Mucosa of descending colon (tissue), 3 donors: ENCODE results near the gene NHP2. TPM values are rescaled to one million over a fixed set of nuclear protein-coding genes. Genes with fewer than 3 reads are reported as not detected.

Experiments used
- ATAC-seq: fragments of 200-7000 bp; cut with Tn5 transposase; one replicate; pipeline ENCODE4 v1.9.1; 2020; ENCODE audit warnings: mild to moderate bottlenecking, moderate library complexity
- DNase-seq, 3 donors: peaks; one replicate each; pipeline ENCODE4 v3.0.0-alpha.2; 2020
- H3K36me3 ChIP-seq: fragments of 200-600 bp; one replicate; pipeline ENCODE4 v1.8.0; 2021; ENCODE audit warnings: low read depth, mild to moderate bottlenecking
- H3K4me1 ChIP-seq: fragments of 200-600 bp; one replicate; pipeline ENCODE4 v1.8.0; 2021; ENCODE audit warnings: low read depth, mild to moderate bottlenecking
- H3K4me3 ChIP-seq: fragments of 200-600 bp; one replicate; pipeline ENCODE4 v1.8.0; 2021; ENCODE audit warnings: mild to moderate bottlenecking
- H3K9me3 ChIP-seq: fragments of 200-600 bp; one replicate; pipeline ENCODE4 v1.8.0; 2021; ENCODE audit warnings: mild to moderate bottlenecking
- intact Hi-C, 2 donors: fragments of 100-400 bp; cut with DNase I in 1 of 2; cut with micrococcal nuclease in 1 of 2; formaldehyde crosslinking; loops; one replicate each; pipeline versions ENCODE4 v1.11.0 to v1.11.1; 2022; cut with DNase I, micrococcal nuclease
- total RNA-seq, 3 donors: library from RNA; stranded (reverse); fragmentation: NEBNext Ultra II Directional in 2 of 3; extraction: Animal tissue kit (Norgen Biotek cat#: 25700) in 2 of 3; gene quantifications; one replicate each; pipeline versions ENCODE4 v1.2.1 to v1.2.4, GENCODE V29; 2021 to 2023
- TF ChIP-seq, protein P1 (sequence below): fragments of 200-600 bp; IDR thresholded peaks from one replicate; pipeline ENCODE4 v1.8.0; 2022; ENCODE audit warnings: antibody characterized with exemption, mild to moderate bottlenecking
- donor health status: DM: no; HTN: no; CAD: no; lungs with moderate emphysema.
- donor health status: DM: no; HTN: no; CAD: no.
- donor health status: DM: no; HTN: yes; CAD: no.

NHP2 gene
- total RNA-seq, 3 donors from 2014 or later = 64.8 to 90.2 (median 68.5) TPM

DNA sequence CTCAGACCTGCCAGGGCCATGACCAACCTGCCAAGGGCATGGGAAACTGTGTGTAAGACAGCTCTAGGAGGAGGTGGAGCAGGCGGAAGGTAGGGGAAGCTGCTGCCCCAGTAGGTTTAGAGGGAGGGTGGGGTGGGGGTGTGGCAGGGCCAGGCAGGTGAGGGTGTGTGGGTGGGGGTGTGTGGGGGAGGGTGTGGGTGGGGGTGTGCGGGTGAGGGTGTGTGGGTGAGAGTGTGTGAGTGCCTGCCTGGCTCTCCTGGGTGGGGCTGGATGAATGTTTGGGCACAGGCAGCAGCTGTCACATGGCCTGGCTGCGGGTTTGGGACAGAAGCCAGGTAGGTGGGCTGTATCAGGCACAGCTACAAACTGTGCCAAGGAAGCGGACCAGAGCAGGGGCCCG is 49.2 kb downstream of the NHP2 start:
- intact Hi-C loops = no loop called here
- peak; percentile 83 to 84 (median 83) for DNase-seq
- ATAC-seq = peak; percentile 79

DNA sequence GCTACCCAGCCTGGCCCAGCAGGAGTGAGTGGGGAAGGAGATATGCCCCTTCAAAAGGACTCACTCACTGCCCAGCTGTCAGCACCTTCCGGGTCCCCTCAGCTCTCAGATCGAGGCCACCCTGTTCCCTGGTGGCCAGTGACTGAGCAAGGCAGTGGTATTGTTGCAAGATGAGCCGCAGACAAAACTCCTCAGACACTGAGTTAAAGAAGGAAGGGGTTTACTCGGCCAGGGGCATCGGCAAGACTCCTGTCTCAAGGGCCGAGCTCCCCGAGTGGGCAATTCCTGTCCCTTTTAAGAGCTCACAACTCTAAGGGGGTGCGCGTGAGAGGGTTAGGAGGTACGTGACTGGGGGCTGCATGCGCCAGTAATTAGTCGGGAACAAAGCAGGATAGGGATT is 50.1 kb downstream of the NHP2 start:
- ATAC-seq (no peak), DNase-seq (no peak)
- intact Hi-C loops = no loop called here
- TF ChIP-seq, protein P1, sequence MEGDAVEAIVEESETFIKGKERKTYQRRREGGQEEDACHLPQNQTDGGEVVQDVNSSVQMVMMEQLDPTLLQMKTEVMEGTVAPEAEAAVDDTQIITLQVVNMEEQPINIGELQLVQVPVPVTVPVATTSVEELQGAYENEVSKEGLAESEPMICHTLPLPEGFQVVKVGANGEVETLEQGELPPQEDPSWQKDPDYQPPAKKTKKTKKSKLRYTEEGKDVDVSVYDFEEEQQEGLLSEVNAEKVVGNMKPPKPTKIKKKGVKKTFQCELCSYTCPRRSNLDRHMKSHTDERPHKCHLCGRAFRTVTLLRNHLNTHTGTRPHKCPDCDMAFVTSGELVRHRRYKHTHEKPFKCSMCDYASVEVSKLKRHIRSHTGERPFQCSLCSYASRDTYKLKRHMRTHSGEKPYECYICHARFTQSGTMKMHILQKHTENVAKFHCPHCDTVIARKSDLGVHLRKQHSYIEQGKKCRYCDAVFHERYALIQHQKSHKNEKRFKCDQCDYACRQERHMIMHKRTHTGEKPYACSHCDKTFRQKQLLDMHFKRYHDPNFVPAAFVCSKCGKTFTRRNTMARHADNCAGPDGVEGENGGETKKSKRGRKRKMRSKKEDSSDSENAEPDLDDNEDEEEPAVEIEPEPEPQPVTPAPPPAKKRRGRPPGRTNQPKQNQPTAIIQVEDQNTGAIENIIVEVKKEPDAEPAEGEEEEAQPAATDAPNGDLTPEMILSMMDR = no peak
- H3K36me3 ChIP-seq = no peaks in the 10 kb centered on the region
- peaks cover 12% of the 10 kb centered on the region for H3K4me1 ChIP-seq
- no peak overlapping the region for H3K4me3 ChIP-seq
- no peaks in the 10 kb centered on the region for H3K9me3 ChIP-seq

More for the DNA sequence above, 49.2 kb downstream of the NHP2 start:
- H3K4me3 ChIP-seq = no peak overlapping the region
- H3K4me1 ChIP-seq = peaks cover 16% of the 10 kb centered on the region
- H3K9me3 ChIP-seq = no peaks in the 10 kb centered on the region
- H3K36me3 ChIP-seq = no peaks in the 10 kb centered on the region
- TF ChIP-seq, protein P1 = no peak

Other genes with a start within 250 kb of the NHP2 start
- gene PROP1, start 157.6 kb downstream of the NHP2 start, total RNA-seq = not detected
- gene N4BP3, start 40.4 kb downstream of the NHP2 start, total RNA-seq = 1 to 10 TPM in 2 of 3 donors, under 1 TPM in 1; 0.82 to 4.0 (median 1.7) TPM
- 10 to 100 TPM; 34.9 to 54.2 (median 40.8) TPM for gene RMND5B, start 22.9 kb downstream of the NHP2 start, total RNA-seq
- gene GMCL2, start 33.5 kb upstream of the NHP2 start, total RNA-seq = not detected
- 100 to 1,000 TPM; 209 to 327 (median 244) TPM for gene HNRNPAB, start 50.6 kb upstream of the NHP2 start, total RNA-seq
- 100 to 1,000 TPM; 179 to 331 (median 194) TPM for gene PHYKPL, start 78.9 kb upstream of the NHP2 start, total RNA-seq